DND-41 (cell line): ENCODE data around the gene GID8.

Experiments
- EZH2 ChIP-seq: IDR thresholded peaks from 3 replicates; pipeline ENCODE4 v1.6.1; 2012; ENCODE audit warnings: borderline replicate concordance, low read depth, mild to moderate bottlenecking, moderate library complexity, low read length, inconsistent platforms; ENCODE audit not compliant: severe bottlenecking
- TF ChIP-seq, protein P1 (sequence below): IDR thresholded peaks from 2 replicates; pipeline ENCODE4 v1.5.1; 2012; ENCODE audit warnings: borderline replicate concordance, low read length, moderate library complexity, mild to moderate bottlenecking; ENCODE audit not compliant: poor library complexity, severe bottlenecking; ENCODE audit errors: extremely low read depth

DNA sequence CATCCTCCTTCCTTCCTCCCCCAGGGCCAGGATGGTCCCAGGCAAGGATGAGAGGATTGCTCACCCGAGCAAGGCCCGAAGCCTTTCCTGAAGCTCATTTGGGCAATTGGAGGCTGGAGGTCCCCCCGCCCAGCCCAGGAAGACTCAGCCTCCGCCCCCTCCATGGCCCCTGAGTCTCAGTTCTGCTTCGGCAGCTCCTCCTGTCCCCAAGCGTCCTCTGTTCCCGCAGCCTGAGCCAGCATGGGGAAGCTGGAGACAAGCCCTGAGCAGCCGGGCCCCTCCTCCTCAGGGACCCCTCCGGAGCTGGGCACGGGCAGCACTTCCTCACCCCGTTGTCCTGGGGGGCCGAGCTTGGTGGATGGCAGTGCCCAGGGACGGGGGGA is 40.6 kb downstream of the GID8 start:
- no peak for TF ChIP-seq EZH2
- TF ChIP-seq, protein P1, sequence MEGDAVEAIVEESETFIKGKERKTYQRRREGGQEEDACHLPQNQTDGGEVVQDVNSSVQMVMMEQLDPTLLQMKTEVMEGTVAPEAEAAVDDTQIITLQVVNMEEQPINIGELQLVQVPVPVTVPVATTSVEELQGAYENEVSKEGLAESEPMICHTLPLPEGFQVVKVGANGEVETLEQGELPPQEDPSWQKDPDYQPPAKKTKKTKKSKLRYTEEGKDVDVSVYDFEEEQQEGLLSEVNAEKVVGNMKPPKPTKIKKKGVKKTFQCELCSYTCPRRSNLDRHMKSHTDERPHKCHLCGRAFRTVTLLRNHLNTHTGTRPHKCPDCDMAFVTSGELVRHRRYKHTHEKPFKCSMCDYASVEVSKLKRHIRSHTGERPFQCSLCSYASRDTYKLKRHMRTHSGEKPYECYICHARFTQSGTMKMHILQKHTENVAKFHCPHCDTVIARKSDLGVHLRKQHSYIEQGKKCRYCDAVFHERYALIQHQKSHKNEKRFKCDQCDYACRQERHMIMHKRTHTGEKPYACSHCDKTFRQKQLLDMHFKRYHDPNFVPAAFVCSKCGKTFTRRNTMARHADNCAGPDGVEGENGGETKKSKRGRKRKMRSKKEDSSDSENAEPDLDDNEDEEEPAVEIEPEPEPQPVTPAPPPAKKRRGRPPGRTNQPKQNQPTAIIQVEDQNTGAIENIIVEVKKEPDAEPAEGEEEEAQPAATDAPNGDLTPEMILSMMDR: no peak
